Raji (cell line): ENCODE measurements around the gene SLC38A2.

ENCODE experiments used
- POLR2A ChIP-seq: IDR thresholded peaks from 2 replicates; pipeline ENCODE4 v1.6.1; 2011; ENCODE audit warnings: low read depth, low read length, control low read depth; ENCODE audit not compliant: insufficient read depth

SLC38A2 gene

DNA sequence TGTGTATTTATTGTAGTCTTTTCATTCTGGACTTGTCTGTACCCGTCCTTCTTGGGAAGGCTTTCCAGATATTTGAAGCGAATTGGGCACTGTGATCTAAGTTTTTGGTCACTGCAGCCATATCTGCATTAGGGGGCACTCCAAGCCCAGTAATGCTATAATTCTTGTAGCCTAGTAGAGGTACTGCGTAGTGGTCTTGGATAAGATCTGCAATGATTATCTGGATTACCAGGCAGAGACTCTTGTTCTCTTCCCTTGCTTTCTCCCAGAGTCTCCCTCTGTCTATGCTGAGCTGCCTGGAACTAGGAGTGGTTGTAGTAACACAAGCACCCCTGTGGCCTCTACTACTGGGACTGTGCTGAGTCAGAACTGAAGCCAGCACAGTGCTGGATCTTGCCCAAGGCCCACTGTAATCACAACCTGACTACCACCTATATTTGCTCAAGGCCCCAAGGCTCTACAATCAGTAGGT is 30.0 kb downstream of the SLC38A2 start:
- TF ChIP-seq POLR2A: no peak

DNA sequence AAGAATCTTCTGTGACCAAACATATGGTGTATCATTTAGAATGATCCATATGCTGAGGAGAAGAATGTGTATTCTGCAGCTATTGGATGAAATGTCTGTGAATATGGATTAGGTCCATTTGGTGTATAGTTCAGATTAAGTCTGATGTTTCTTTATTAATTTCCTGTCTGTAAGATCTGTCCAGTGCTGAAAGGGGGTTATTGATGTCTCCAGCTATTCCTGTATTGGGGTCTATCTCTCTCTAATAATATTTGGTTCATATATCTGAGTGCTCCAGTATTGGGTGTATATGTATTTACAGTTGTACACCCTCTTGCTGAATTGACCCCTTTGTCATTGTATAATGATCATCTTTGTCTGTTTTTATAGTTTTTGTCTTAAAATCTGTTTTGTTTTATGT is 33.5 kb downstream of the SLC38A2 start:
- no peak for TF ChIP-seq POLR2A

DNA sequence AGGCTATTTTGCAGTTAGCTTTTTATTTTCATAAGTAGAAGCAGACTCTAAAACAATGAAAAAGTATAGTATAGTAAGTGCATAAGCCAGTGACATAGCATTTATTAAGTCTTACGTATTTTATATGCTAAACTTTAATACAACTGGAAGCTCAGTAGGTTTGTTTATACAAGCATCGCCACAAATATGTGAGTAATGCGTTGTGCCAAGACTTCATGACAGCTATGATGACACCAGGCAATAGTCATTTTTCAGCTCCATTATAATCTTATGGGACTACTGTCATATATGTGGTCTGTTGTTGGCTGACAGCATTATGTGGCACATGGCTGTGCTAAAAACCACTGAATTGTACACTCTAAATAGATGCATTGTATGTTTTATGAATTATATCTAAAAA is 40.3 kb downstream of the SLC38A2 start:
- TF ChIP-seq POLR2A: no peak

DNA sequence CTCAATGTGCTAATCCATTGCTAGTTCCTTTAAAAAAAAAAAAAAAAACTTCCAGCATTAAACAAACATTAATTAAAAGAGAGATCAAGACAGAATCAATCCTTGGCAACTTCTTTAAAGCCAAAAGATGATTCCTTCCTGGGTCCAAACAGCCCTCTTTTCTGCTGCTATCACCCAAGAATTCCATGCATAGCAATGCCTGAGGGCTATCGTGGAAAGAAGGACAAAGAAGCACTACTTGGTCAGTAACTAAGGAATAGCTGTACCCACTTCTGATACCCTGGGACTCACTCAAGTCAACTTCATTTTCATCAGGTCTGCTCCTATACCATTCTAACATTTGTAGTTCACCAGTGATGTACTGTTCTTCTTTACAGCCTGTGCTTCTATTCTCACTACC is 51.8 kb downstream of the SLC38A2 start:
- TF ChIP-seq POLR2A: no peak

DNA sequence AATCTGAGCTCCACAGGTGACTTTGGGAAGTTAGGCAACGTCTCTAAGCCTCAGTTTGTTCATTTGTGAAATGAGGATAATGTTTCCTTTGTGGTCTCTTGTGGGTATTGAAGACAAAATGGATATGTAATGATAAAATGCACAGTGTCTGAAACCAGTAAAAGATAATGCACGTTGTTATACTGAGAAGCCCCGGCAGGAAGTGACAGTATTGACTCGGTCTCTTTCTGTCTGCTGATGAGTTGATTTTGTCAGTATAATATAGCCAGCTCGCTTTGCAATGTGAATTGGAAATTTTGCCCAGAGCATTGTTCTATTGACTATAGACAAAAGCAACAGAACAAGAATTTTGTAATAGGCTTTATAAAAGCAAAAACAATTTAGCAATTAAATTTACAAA is 54.5 kb downstream of the SLC38A2 start:
- TF ChIP-seq POLR2A: no peak
